OCI-LY1 (cell line): Measurements from ENCODE around the gene INTS15.

Experiments used
- H2AFZ ChIP-seq: fragments of 200-600 bp; sonication (generic), shearing (Covaris generic); 2 replicates; pipeline ENCODE4 v1.6.0; 2014; ENCODE audit warnings: antibody characterized with exemption, mild to moderate bottlenecking, low read length
- H3F3A ChIP-seq: fragments of 200-600 bp; sonication (generic), shearing (Covaris generic); 2 replicates; pipeline ENCODE4 v1.6.0; 2014; ENCODE audit warnings: mild to moderate bottlenecking, antibody characterized with exemption, low read length, moderate library complexity; ENCODE audit not compliant: insufficient read depth
- H3K27ac ChIP-seq: fragments of 200-600 bp; sonication (generic); 2 replicates; pipeline ENCODE4 v1.5.1; 2014; ENCODE audit warnings: low read length, mixed run types, mild to moderate bottlenecking, low read depth; ENCODE audit not compliant: poor library complexity, severe bottlenecking
- H3K27me3 ChIP-seq: fragments of 200-600 bp; sonication (generic); 2 replicates; pipeline ENCODE4 v1.6.0; 2014; ENCODE audit warnings: antibody characterized with exemption, mild to moderate bottlenecking, low read length, moderate library complexity; ENCODE audit not compliant: insufficient read depth
- H3K36me3 ChIP-seq: fragments of 200-600 bp; sonication (generic); 2 replicates; pipeline ENCODE4 v1.6.1; 2014; ENCODE audit warnings: mild to moderate bottlenecking, antibody characterized with exemption, low read length, moderate library complexity, mixed read lengths; ENCODE audit not compliant: insufficient read depth
- H3K4me1 ChIP-seq: fragments of 200-600 bp; sonication (generic); 2 replicates; pipeline ENCODE4 v1.5.1; 2014; ENCODE audit warnings: mild to moderate bottlenecking, low read length, moderate library complexity; ENCODE audit not compliant: insufficient read depth, severe bottlenecking
- H3K4me2 ChIP-seq: fragments of 200-600 bp; sonication (generic), shearing (Covaris generic); 2 replicates; pipeline ENCODE4 v1.6.1; 2014; ENCODE audit warnings: low read length
- H3K4me3 ChIP-seq: fragments of 200-600 bp; sonication (generic); 2 replicates; pipeline ENCODE4 v1.5.1; 2014; ENCODE audit warnings: low read length, low read depth, mild to moderate bottlenecking, mixed read lengths; ENCODE audit not compliant: poor library complexity, severe bottlenecking
- H3K79me2 ChIP-seq: fragments of 200-600 bp; shearing (Covaris generic); 2 replicates; pipeline ENCODE4 v1.6.1; 2016; ENCODE audit warnings: mixed run types, low read length, mixed read lengths; ENCODE audit not compliant: insufficient read depth
- H3K9ac ChIP-seq: fragments of 200-600 bp; sonication (generic), shearing (Covaris generic); 2 replicates; pipeline ENCODE4 v1.6.1; 2014; ENCODE audit warnings: mild to moderate bottlenecking, low read length, mixed read lengths
- H3K9me2 ChIP-seq: fragments of 200-600 bp; sonication (generic), shearing (Covaris generic); 2 replicates; pipeline ENCODE4 v1.6.1; 2014; ENCODE audit warnings: low read depth, mild to moderate bottlenecking, low read length, mixed read lengths
- H3K9me3 ChIP-seq: fragments of 200-600 bp; shearing (Covaris generic); 2 replicates; pipeline ENCODE4 v1.6.1; 2014; ENCODE audit warnings: low read length, mixed read lengths
- H4K20me1 ChIP-seq: fragments of 200-600 bp; sonication (generic), shearing (Covaris generic); 2 replicates; pipeline ENCODE4 v1.6.0; 2016; ENCODE audit warnings: mild to moderate bottlenecking, low read length; ENCODE audit not compliant: insufficient read depth
- CTCF ChIP-seq: fragments of 200-600 bp; sonication (generic), shearing (Covaris generic); IDR thresholded peaks from 2 replicates; pipeline ENCODE4 v1.5.1; 2017; ENCODE audit warnings: mild to moderate bottlenecking, antibody characterized with exemption, low read length, moderate library complexity, mixed read lengths
- EZH2 ChIP-seq: fragments of 200-600 bp; sonication (generic), shearing (Covaris generic); IDR thresholded peaks from 2 replicates; pipeline ENCODE4 v1.8.0; 2017; ENCODE audit warnings: borderline replicate concordance, mixed run types, mild to moderate bottlenecking, antibody characterized with exemption, low read length, moderate library complexity, mixed read lengths

Gene INTS15

GRCh38 chr7:6642239-6642839 is 52.5 kb downstream of the INTS15 start:
- Histone ChIP-seq H3K4me1 (peaks cover 10% of the 10 kb centered on the region), H3K9me3 (no peaks in the 10 kb centered on the region), H3K4me2 (no peak overlapping the region), H3K36me3 (peaks cover 78% of the 10 kb centered on the region), H3K9ac (no peak overlapping the region), H3K4me3 (no peak overlapping the region), H3K79me2 (no peaks in the 10 kb centered on the region), H3K27ac (no peak overlapping the region), H2AFZ (no peak overlapping the region), H3K9me2 (no peaks in the 10 kb centered on the region), H4K20me1 (no peaks in the 10 kb centered on the region), H3F3A (no peaks in the 10 kb centered on the region), H3K27me3 (no peaks in the 10 kb centered on the region)
- no peak for TF ChIP-seq CTCF

DNA sequence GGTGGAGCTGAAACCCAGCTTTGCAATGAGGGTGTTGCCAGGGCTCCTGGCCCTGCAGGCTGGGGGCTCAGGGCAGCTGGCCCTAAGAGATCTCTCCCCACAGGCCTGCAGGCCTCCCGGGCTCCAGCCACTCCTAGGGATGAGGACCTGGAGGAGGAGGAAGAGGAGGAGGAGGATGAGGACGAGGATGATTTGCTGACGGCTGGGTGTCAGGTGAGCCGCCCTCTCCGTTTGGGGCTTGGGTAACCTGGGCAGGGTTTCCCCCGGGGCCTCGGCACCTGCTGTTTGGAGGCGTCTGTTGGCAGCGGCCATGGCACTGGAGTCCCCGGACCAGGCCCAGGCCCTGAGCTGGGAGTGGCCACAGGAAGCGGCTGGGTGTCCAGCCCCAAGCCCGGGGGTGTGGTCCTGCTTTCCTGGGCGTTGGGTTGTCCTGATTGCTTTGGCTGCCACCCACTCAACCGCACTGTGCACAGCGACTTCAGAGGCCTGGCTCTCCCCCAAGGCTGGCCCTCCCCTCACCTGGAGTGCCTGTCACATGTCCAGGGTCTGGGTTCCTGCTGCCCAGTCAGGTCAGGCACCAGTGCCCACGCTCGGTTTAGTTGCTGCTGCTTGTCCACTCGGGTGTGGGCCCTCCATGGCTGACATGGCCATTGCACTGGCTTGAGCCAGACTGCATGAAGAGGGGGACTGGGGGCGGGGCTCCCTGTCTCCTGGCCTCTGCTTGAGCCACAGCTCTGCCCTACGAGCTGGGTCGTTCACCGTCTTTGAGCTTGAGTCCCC is 53.2 kb downstream of the INTS15 start:
- Histone ChIP-seq H3K9me2 (no peaks in the 10 kb centered on the region), H3K27me3 (no peaks in the 10 kb centered on the region), H3K9me3 (no peaks in the 10 kb centered on the region), H3K4me2 (no peak overlapping the region), H3K4me3 (no peak overlapping the region), H3K36me3 (peaks cover 85% of the 10 kb centered on the region), H3K4me1 (peaks cover 8% of the 10 kb centered on the region), H3K27ac (no peak overlapping the region), H3F3A (no peaks in the 10 kb centered on the region), H3K9ac (no peak overlapping the region), H2AFZ (no peak overlapping the region), H3K79me2 (no peaks in the 10 kb centered on the region), H4K20me1 (no peaks in the 10 kb centered on the region)
- no peak for TF ChIP-seq CTCF
- TF ChIP-seq EZH2 = no peak

GRCh38 chr7:6643915-6644625 is 54.2 kb downstream of the INTS15 start:
- Histone ChIP-seq H3K4me1 (no peaks in the 10 kb centered on the region), H3K27ac (no peak overlapping the region), H3K4me3 (no peak overlapping the region), H2AFZ (no peak overlapping the region), H3K9me2 (no peaks in the 10 kb centered on the region), H3F3A (no peaks in the 10 kb centered on the region), H3K27me3 (no peaks in the 10 kb centered on the region), H3K9ac (no peak overlapping the region), H3K9me3 (no peaks in the 10 kb centered on the region), H3K4me2 (no peak overlapping the region), H3K36me3 (peaks cover 91% of the 10 kb centered on the region), H3K79me2 (no peaks in the 10 kb centered on the region), H4K20me1 (no peaks in the 10 kb centered on the region)
- no peak for TF ChIP-seq CTCF
- no peak for TF ChIP-seq EZH2
